Stomach smooth muscle (tissue), 2 donors: ENCODE data around the gene ST14.

Source experiments
- H3K27ac ChIP-seq: one replicate; pipeline ENCODE4 v1.7.0; 2013; ENCODE audit warnings: mild to moderate bottlenecking, low read length, inconsistent platforms
- H3K27me3 ChIP-seq, 2 donors: one replicate each; pipeline ENCODE4 v1.7.0; 2013; ENCODE audit warnings: low read length in 2 of 2; ENCODE audit not compliant: insufficient read depth in 2 of 2, control insufficient read depth in 1 of 2
- H3K36me3 ChIP-seq, 2 donors: one replicate each; pipeline ENCODE4 v1.7.0; 2013; ENCODE audit warnings: low read length in 2 of 2; ENCODE audit not compliant: control insufficient read depth in 2 of 2, insufficient read depth in 2 of 2
- H3K4me1 ChIP-seq: one replicate; pipeline ENCODE4 v1.7.0; 2013; ENCODE audit warnings: low read length; ENCODE audit not compliant: control insufficient read depth, insufficient read depth
- H3K4me3 ChIP-seq, 2 donors: one replicate each; pipeline ENCODE4 v1.7.0; 2013; ENCODE audit warnings: low read length in 2 of 2
- H3K9ac ChIP-seq, 2 donors: one replicate each; pipeline ENCODE4 v1.7.0; 2013; ENCODE audit warnings: low read length in 2 of 2, mild to moderate bottlenecking in 1 of 2
- H3K9me3 ChIP-seq, 2 donors: one replicate each; pipeline ENCODE4 v1.7.0; 2013; ENCODE audit warnings: low read length in 2 of 2; ENCODE audit not compliant: control insufficient read depth in 2 of 2
- donor health status: healthy.
- donor health status: Pancreatic carcinoma.

Gene ST14

GRCh38 chr11:130137999-130138398 is 21.6 kb upstream of the ST14 start:
- Histone ChIP-seq H3K4me3 (no peak overlapping the region), H3K27me3 (no peaks in the 10 kb centered on the region), H3K4me1 (no peaks in the 10 kb centered on the region), H3K9ac (no peak overlapping the region), H3K27ac (no peak overlapping the region), H3K36me3 (peaks cover 53 to 71% of the 10 kb centered on the region in 2 donors), H3K9me3 (no peaks in the 10 kb centered on the region)

GRCh38 chr11:130139401-130139800 is 20.2 kb upstream of the ST14 start:
- Histone ChIP-seq H3K9ac (no peak overlapping the region), H3K36me3 (peaks cover 47 to 64% of the 10 kb centered on the region in 2 donors), H3K27ac (no peak overlapping the region), H3K4me3 (no peak overlapping the region), H3K27me3 (no peaks in the 10 kb centered on the region), H3K4me1 (peaks cover 7% of the 10 kb centered on the region), H3K9me3 (no peaks in the 10 kb centered on the region)

- no peak overlapping the region for H3K4me3 ChIP-seq
- no peaks in the 10 kb centered on the region for H3K27me3 ChIP-seq
- H3K36me3 ChIP-seq: peaks cover 34 to 52% of the 10 kb centered on the region in 2 donors
- H3K9me3 ChIP-seq: no peaks in the 10 kb centered on the region
- no peak overlapping the region for H3K9ac ChIP-seq
- H3K27ac ChIP-seq: no peak overlapping the region
- peaks cover 18% of the 10 kb centered on the region for H3K4me1 ChIP-seq
Observed at GRCh38 chr11:130141561-130142341, 17.8 kb upstream of the ST14 start.

- Histone ChIP-seq H3K36me3 (peaks cover 25 to 40% of the 10 kb centered on the region in 2 donors), H3K4me3 (peak overlapping the region in 1 of 2 donors; percentile 23), H3K4me1 (peaks cover 18% of the 10 kb centered on the region), H3K27ac (peak overlapping the region; percentile 49), H3K27me3 (no peaks in the 10 kb centered on the region), H3K9me3 (no peaks in the 10 kb centered on the region), H3K9ac (peak overlapping the region in 1 of 2 donors; percentile 22)
Observed at GRCh38 chr11:130144141-130144540, 15.4 kb upstream of the ST14 start.

GRCh38 chr11:130144861-130145281 is 14.7 kb upstream of the ST14 start:
- peaks cover 18% of the 10 kb centered on the region for H3K4me1 ChIP-seq
- H3K27ac ChIP-seq: peak overlapping the region; percentile 49
- peaks cover 18 to 36% of the 10 kb centered on the region in 2 donors for H3K36me3 ChIP-seq

GRCh38 chr11:130145311-130145812 is 14.2 kb upstream of the ST14 start:
- Histone ChIP-seq H3K4me1 (peaks cover 18% of the 10 kb centered on the region), H3K36me3 (peaks cover 14 to 33% of the 10 kb centered on the region in 2 donors), H3K4me3 (no peak overlapping the region), H3K9ac (peak overlapping the region in 1 of 2 donors; percentile 13), H3K27me3 (no peaks in the 10 kb centered on the region), H3K27ac (peak overlapping the region; percentile 49), H3K9me3 (no peaks in the 10 kb centered on the region)

More at GRCh38 chr11:130144861-130145281, 14.7 kb upstream of the ST14 start:
- H3K4me3 ChIP-seq: no peak overlapping the region
- H3K27me3 ChIP-seq: no peaks in the 10 kb centered on the region
- H3K9ac ChIP-seq: no peak overlapping the region
- H3K9me3 ChIP-seq: no peaks in the 10 kb centered on the region

- Histone ChIP-seq H3K27ac (peak overlapping the region; percentile 11), H3K9me3 (no peaks in the 10 kb centered on the region), H3K27me3 (no peaks in the 10 kb centered on the region), H3K4me1 (peaks cover 18% of the 10 kb centered on the region), H3K9ac (no peak overlapping the region), H3K36me3 (peaks cover 14 to 29% of the 10 kb centered on the region in 2 donors), H3K4me3 (no peak overlapping the region)
Observed at GRCh38 chr11:130145975-130146776, 13.4 kb upstream of the ST14 start.

GRCh38 chr11:130146796-130147195 is 12.8 kb upstream of the ST14 start:
- H3K4me3 ChIP-seq: no peak overlapping the region
- no peaks in the 10 kb centered on the region for H3K27me3 ChIP-seq
- H3K36me3 ChIP-seq: peaks cover 13 to 23% of the 10 kb centered on the region in 2 donors
- H3K4me1 ChIP-seq: peaks cover 18% of the 10 kb centered on the region
- no peak overlapping the region for H3K9ac ChIP-seq
- H3K9me3 ChIP-seq: no peaks in the 10 kb centered on the region
- peak overlapping the region; percentile 11 for H3K27ac ChIP-seq

GRCh38 chr11:130148796-130149326 is 10.7 kb upstream of the ST14 start:
- Histone ChIP-seq H3K4me3 (no peak overlapping the region), H3K27me3 (no peaks in the 10 kb centered on the region), H3K9ac (no peak overlapping the region), H3K4me1 (peaks cover 15% of the 10 kb centered on the region), H3K9me3 (no peaks in the 10 kb centered on the region), H3K27ac (no peak overlapping the region), H3K36me3 (peaks cover 3 to 9% of the 10 kb centered on the region in 2 donors)

GRCh38 chr11:130150790-130151189 is 8.8 kb upstream of the ST14 start:
- peaks cover 0 to 2% of the 10 kb centered on the region in 2 donors for H3K27me3 ChIP-seq
- no peak overlapping the region for H3K27ac ChIP-seq
- H3K9me3 ChIP-seq: no peaks in the 10 kb centered on the region
- H3K4me3 ChIP-seq: no peak overlapping the region
- H3K36me3 ChIP-seq: no peaks in the 10 kb centered on the region
- no peak overlapping the region for H3K9ac ChIP-seq
- peaks cover 7% of the 10 kb centered on the region for H3K4me1 ChIP-seq
